ENCODE data around the gene SBSN. TPM values are rescaled to one million over a fixed set of nuclear protein-coding genes. Genes with fewer than 3 reads are reported as not detected.
A peak's percentile ranks its signal among the peaks of the same experiment; 100 is the strongest.

The SBSN gene
- total and polyA plus RNA-seq, 9 of the 15 experiments (the other 6 are each of a cell fraction or from before 2014, with no cell fraction given), result 0.05 TPM; not detected in 8

GRCh38 chr19:35495107-35496064, 32.7 kb downstream of the SBSN start:
- ChIA-PET CTCF (ENCODE audit: low intra/inter-chr PET ratio) (interaction anchor here (0.7 to 2.3 kb wide), 5 partner anchors 69 to 330 kb away, joined by 3 to 17 read pairs (median 3); partner anchors contain the start of gene USF2), POLR2A (interaction anchor here (0.6 to 1.1 kb wide), 10 partner anchors 9 to 244 kb away, joined by 3 to 5 read pairs (median 3); no protein-coding TSS in a partner anchor)
- peak overlapping the region in 1 of 2 experiments; percentile 13; a peak in 1 of 4 replicates for H3K9ac ChIP-seq (ENCODE audit: insufficient read depth in 1 of 2, low read depth in 2 of 2, low read length in 2 of 2)
- intact Hi-C loops (cut with micrococcal nuclease), result loop anchor here (1.0 kb wide), 1 partner anchor 143 kb away; no protein-coding TSS in a partner anchor
- no peak overlapping the region for H3K27ac ChIP-seq (ENCODE audit: extremely low read depth, low read depth, low read length)
- DNase-seq (ENCODE audit: extremely low read depth in 1 of 4, low spot score in 3 of 4) (peak; percentile 78 to 94 (median 89)), ATAC-seq (peak; percentile 97), FAIRE-seq (peak; percentile 95)
- H2AFZ ChIP-seq (ENCODE audit: low read depth, low read length), result peak overlapping the region; percentile 59
- no peaks in the 10 kb centered on the region for H3K79me2 ChIP-seq (ENCODE audit: control insufficient read depth, insufficient read depth, low read length)
- no TSS peak for BruUV-seq (replicated peaks)
- peaks cover 32 to 78% of the 10 kb centered on the region in 2 experiments for H3K27me3 ChIP-seq (ENCODE audit: control insufficient read depth in 2 of 2, insufficient read depth in 2 of 2, low read length in 2 of 2)
- no peaks in the 10 kb centered on the region for H3K9me1 ChIP-seq (ENCODE audit: control insufficient read depth, insufficient read depth, low read length)
- WGBS (ENCODE audit: insufficient coverage, low coverage, missing lambda C conversion rate), result 4% methylated on average over 30 of the region's 30 CpGs
- no peak overlapping the region for H3K4me3 ChIP-seq
- no peaks in the 10 kb centered on the region for H3K36me3 ChIP-seq (ENCODE audit: control insufficient read depth, insufficient read depth, low read length)
- peaks cover 9 to 20% of the 10 kb centered on the region in 2 experiments; a peak in 4 of 5 replicates for H3K4me1 ChIP-seq (replicated peaks in 1 of 2; ENCODE audit: control insufficient read depth in 2 of 2, insufficient read depth in 2 of 2, low read length in 2 of 2)
- peak overlapping the region; percentile 43 for H3K4me2 ChIP-seq (ENCODE audit: insufficient read depth, low read length)
- peaks cover 6% of the 10 kb centered on the region; the same call in 1 of the 2 replicates for H4K20me1 ChIP-seq (replicated peaks; ENCODE audit: control insufficient read depth, insufficient read depth, low read length)
- in situ Hi-C loops (cut with MboI), result no loop called here
- H3K9me3 ChIP-seq (replicated peaks; ENCODE audit: control insufficient read depth, insufficient read depth, low read depth, low read length), result no peaks in the 10 kb centered on the region
- TF ChIP-seq CC2D1A (IDR thresholded peaks at IDR 0.05), result 0 out of 2 replicates have a peak, but pooled peaks have one; percentile 53
- TF ChIP-seq SIRT6 (IDR thresholded peaks at IDR 0.05; ENCODE audit: low read depth, low read length), result no peak
- no peak for TF ChIP-seq TAF9B (IDR thresholded peaks at IDR 0.05; ENCODE audit: partially characterized antibody)
- no peak for TF ChIP-seq POLR2H (tag; IDR thresholded peaks at IDR 0.05; ENCODE audit: low read depth)
- no peak for TF ChIP-seq MXD1 (CRISPR knock-in tag; IDR thresholded peaks at IDR 0.05; ENCODE audit: borderline replicate concordance, poor library complexity, severe bottlenecking)
- TF ChIP-seq CTBP1 (IDR thresholded peaks at IDR 0.05; ENCODE audit: borderline replicate concordance), result peak; percentile 52; the same call in 1 of the 2 replicates
- TF ChIP-seq PHF20 (IDR thresholded peaks at IDR 0.05; ENCODE audit: partially characterized antibody), result no peak
- TF ChIP-seq KAT2B (IDR thresholded peaks at IDR 0.05; ENCODE audit: low read depth, low read length), result no peak
- TF ChIP-seq RAD21 (CRISPR knock-in tag; conservative IDR thresholded peaks at IDR 0.05 in 1 of 2, IDR thresholded peaks at IDR 0.05 in 1 of 2), result peak; percentile 72 to 87
- peak; percentile 34; the same call in 1 of the 2 replicates for TF ChIP-seq CREM (IDR thresholded peaks at IDR 0.05; ENCODE audit: low read depth)
- TF ChIP-seq CXXC5 (CRISPR knock-in tag; IDR thresholded peaks at IDR 0.05), result peak; percentile 17; the same call in 1 of the 2 replicates
- TF ChIP-seq SMARCC2 (IDR thresholded peaks at IDR 0.05; ENCODE audit: low read depth), result no peak

All from K562 (cell line).